ENCODE results near the gene ZC3H18. TPM values are rescaled to one million over a fixed set of nuclear protein-coding genes. Genes with fewer than 3 reads are reported as not detected.

ZC3H18 gene
- total RNA-seq, 1 experiment from 2014 or later = 57.8 TPM

DNA sequence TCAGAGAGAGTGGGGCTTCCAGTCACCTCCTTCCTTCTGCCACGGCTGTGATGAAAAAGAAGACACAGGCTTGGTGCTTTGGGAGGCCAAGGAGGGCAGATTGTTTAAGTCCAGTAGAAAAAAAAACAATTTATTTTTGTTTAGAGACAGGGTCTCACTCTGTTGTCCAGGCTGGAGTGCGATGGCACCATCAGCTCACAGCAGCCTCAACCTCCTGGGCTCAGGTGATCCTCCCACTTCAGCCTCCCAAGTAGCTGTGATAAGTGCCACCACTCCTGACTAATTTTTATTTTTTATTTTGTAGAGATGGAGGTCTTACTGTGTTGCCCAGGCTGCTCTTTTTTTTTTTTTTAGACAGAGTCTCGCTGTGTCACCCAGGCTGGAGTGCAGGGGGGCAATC is 95.4 kb downstream of the ZC3H18 start:
- Histone ChIP-seq H3K27me3 (ENCODE audit: insufficient read depth, low read length) (no peaks in the 10 kb centered on the region), H3K79me2 (ENCODE audit: insufficient read depth, low read length) (peaks cover 25% of the 10 kb centered on the region), H3K9me2 (ENCODE audit: insufficient read depth) (no peaks in the 10 kb centered on the region), H3K9me3 (ENCODE audit: control insufficient read depth in 1 of 2, insufficient read depth in 1 of 2, low read depth in 1 of 2, low read length in 2 of 2) (no peaks in the 10 kb centered on the region), H3K36me3 (ENCODE audit: control insufficient read depth in 1 of 2, insufficient read depth in 2 of 2, low read length in 2 of 2) (no peaks in the 10 kb centered on the region), H3K9ac (ENCODE audit: low read length) (no peak overlapping the region), H3K27ac (ENCODE audit: low read depth, low read length) (no peak overlapping the region), H3K4me3 (replicated peaks in 1 of 2; ENCODE audit: low read depth in 1 of 2, low read length in 2 of 2) (no peak overlapping the region), H2AFZ (ENCODE audit: low read depth, low read length, poor library complexity, severe bottlenecking) (no peak overlapping the region), H3K4me2 (ENCODE audit: low read length) (no peak overlapping the region), H3K4me1 (ENCODE audit: control insufficient read depth in 1 of 2, insufficient read depth in 2 of 2, low read length in 2 of 2) (peaks cover 4 to 21% of the 10 kb centered on the region in 2 experiments; a peak in 3 of 4 replicates), H4K20me1 (ENCODE audit: insufficient read depth) (no peaks in the 10 kb centered on the region)
- intact Hi-C loops (cut with micrococcal nuclease) = no loop called here
- CTCF ChIA-PET = no interaction called here
- DNase-seq (ENCODE audit: low read depth, low spot score) (no peak), ATAC-seq (no peak)
- RAD21 ChIA-PET (ENCODE audit: low non-redundant PET in 1 of 2, low total read pairs in 2 of 2, uncharacterized antibody in 2 of 2, unreplicated experiment in 2 of 2) = no interaction called here
- POLR2A ChIA-PET = no interaction called here
- no TSS peak for BruUV-seq (replicated peaks)
- TF ChIP-seq CBX3 (IDR thresholded peaks at IDR 0.05; ENCODE audit: low read depth) (no peak), EZH2 (IDR thresholded peaks at IDR 0.05) (no peak), POLR2A (IDR thresholded peaks at IDR 0.05; ENCODE audit: borderline replicate concordance, extremely low read depth, insufficient read depth, insufficient read length) (no peak), ZFX (IDR thresholded peaks at IDR 0.05) (no peak), REST (IDR thresholded peaks at IDR 0.05; ENCODE audit: low read depth) (no peak), SP1 (IDR thresholded peaks at IDR 0.05; ENCODE audit: low read depth) (no peak), CTCF (IDR thresholded peaks at IDR 0.05 in 2 of 3, conservative IDR thresholded peaks at IDR 0.05 in 1 of 3; ENCODE audit: borderline replicate concordance in 1 of 3, insufficient read depth in 1 of 3, low read depth in 2 of 3, low read length in 2 of 3) (no peak), CEBPB (IDR thresholded peaks at IDR 0.05; ENCODE audit: low read depth) (no peak), ZNF274 (IDR thresholded peaks at IDR 0.05; ENCODE audit: low read depth, low read length) (no peak), TCF7L2 (IDR thresholded peaks at IDR 0.05; ENCODE audit: borderline replicate concordance, extremely low read depth, insufficient read depth, insufficient read length) (no peak), JUND (IDR thresholded peaks at IDR 0.05) (no peak), RAD21 (IDR thresholded peaks at IDR 0.05; ENCODE audit: low read depth) (no peak), EZH2phosphoT487 (IDR thresholded peaks at IDR 0.05; ENCODE audit: borderline replicate concordance) (no peak)
